PFSK-1 (cell line): ENCODE results near the gene KDM5B.

Experiments used
- FOXP2 ChIP-seq: optimal IDR thresholded peaks from 2 replicates; pipeline ENCODE3; 2011; ENCODE audit warnings: borderline replicate concordance, control low read depth, inconsistent platforms; ENCODE audit not compliant: insufficient read depth; ENCODE audit errors: extremely low read length, extremely low read depth
- POLR2AphosphoS5 ChIP-seq: IDR thresholded peaks from 2 replicates; pipeline ENCODE4 v1.6.1; 2012; ENCODE audit warnings: low read depth, mild to moderate bottlenecking, control low read depth, low read length, moderate library complexity
- REST ChIP-seq, 2 experiments: IDR thresholded peaks; 2 replicates each; pipeline versions ENCODE4 v1.6.1 to v1.8.0; 2011 to 2012; ENCODE audit warnings: low read depth in 2 of 2, low read length in 2 of 2, control low read depth in 1 of 2, inconsistent platforms in 1 of 2, mild to moderate bottlenecking in 1 of 2, moderate library complexity in 1 of 2; ENCODE audit not compliant: insufficient read depth in 1 of 2
- SIN3A ChIP-seq: IDR thresholded peaks from 2 replicates; pipeline ENCODE4 v1.6.1; 2012; ENCODE audit warnings: mild to moderate bottlenecking, low read length, moderate library complexity, borderline replicate concordance; ENCODE audit not compliant: insufficient read depth
- TAF1 ChIP-seq: IDR thresholded peaks from 2 replicates; pipeline ENCODE4 v1.6.1; 2012; ENCODE audit warnings: low read length, control low read depth, borderline replicate concordance; ENCODE audit not compliant: insufficient read depth

KDM5B gene

GRCh38 chr1:202811296-202812175 is 3.3 kb upstream of the KDM5B start:
- TF ChIP-seq POLR2AphosphoS5, result no peak
- no peak for TF ChIP-seq REST (IDR thresholded peaks at IDR 0.05; ENCODE audit: insufficient read depth in 1 of 2, low read depth in 2 of 2, low read length in 2 of 2)
- no peak for TF ChIP-seq FOXP2
- no peak for TF ChIP-seq TAF1
- TF ChIP-seq SIN3A, result no peak

- peak; percentile 82 for TF ChIP-seq FOXP2
- peak; percentile 100 for TF ChIP-seq SIN3A
- TF ChIP-seq REST (IDR thresholded peaks at IDR 0.05; ENCODE audit: insufficient read depth in 1 of 2, low read depth in 2 of 2, low read length in 2 of 2), result no peak
- no peak for TF ChIP-seq POLR2AphosphoS5
Observed at GRCh38 chr1:202810615-202811295, 2.5 kb upstream of the KDM5B start, which contains the start of gene PCAT6. Gene PCAT6, plus strand, starts transcription at chr1:202810954.

- TF ChIP-seq SIN3A (no peak), FOXP2 (no peak), TAF1 (no peak), REST (IDR thresholded peaks at IDR 0.05; ENCODE audit: insufficient read depth in 1 of 2, low read depth in 2 of 2, low read length in 2 of 2) (no peak)
Observed at GRCh38 chr1:202810193-202810614, 2.0 kb upstream of the KDM5B start.

GRCh38 chr1:202809597-202810159 is 1.5 kb upstream of the KDM5B start:
- TF ChIP-seq POLR2AphosphoS5 (no peak), SIN3A (no peak), TAF1 (no peak), REST (IDR thresholded peaks at IDR 0.05; ENCODE audit: insufficient read depth in 1 of 2, low read depth in 2 of 2, low read length in 2 of 2) (no peak), FOXP2 (no peak)
